GM13977 (cell line): Measurements from ENCODE around the gene WNT11.

Experiments
- DNase-seq: peaks from one replicate; pipeline ENCODE4 v3.0.0; 2012; ENCODE audit warnings: low spot score
- CTCF ChIP-seq: IDR thresholded peaks from 2 replicates; pipeline ENCODE4 v1.5.1; 2012; ENCODE audit warnings: mild to moderate bottlenecking, control low read depth; ENCODE audit not compliant: insufficient read depth; ENCODE audit errors: extremely low read depth, missing control alignments
- in situ Hi-C: fragments of 300-500 bp; cut with MboI; formaldehyde crosslinking; loops from one replicate; pipeline ENCODE4 v1.12.0; 2022; ENCODE audit warnings: low sequenced_read_pairs, low pct_unique_long_range_greater_than_20kb, mixed read lengths, inconsistent platforms; ENCODE audit not compliant: unreplicated experiment

WNT11 gene

GRCh38 chr11:76214968-76215548 is 8.8 kb upstream of the WNT11 start:
- no peak for DNase-seq
- in situ Hi-C loops, result loop anchor here (10.0 to 25.0 kb wide), 2 partner anchors 100 to 447 kb away; partner anchors contain the start of gene LRRC32
- no peak for TF ChIP-seq CTCF

- DNase-seq, result no peak
- in situ Hi-C loops, result loop anchor here (10.0 to 25.0 kb wide), 2 partner anchors 101 to 448 kb away; partner anchors contain the start of gene LRRC32
- no peak for TF ChIP-seq CTCF
Measured at GRCh38 chr11:76214186-76214585, 7.9 kb upstream of the WNT11 start.

GRCh38 chr11:76212086-76213035 is 6.1 kb upstream of the WNT11 start:
- TF ChIP-seq CTCF, result no peak
- in situ Hi-C loops, result loop anchor here (10.0 to 25.0 kb wide), 2 partner anchors 102 to 450 kb away; partner anchors contain the start of gene LRRC32
- DNase-seq, result no peak

GRCh38 chr11:76210931-76211851 is 4.9 kb upstream of the WNT11 start:
- in situ Hi-C loops, result loop anchor here (10.0 to 25.0 kb wide), 2 partner anchors 104 to 451 kb away; partner anchors contain the start of gene LRRC32
- TF ChIP-seq CTCF, result no peak
- DNase-seq, result no peak

GRCh38 chr11:76209973-76210930 is 4.0 kb upstream of the WNT11 start:
- in situ Hi-C loops, result loop anchor here (10.0 to 25.0 kb wide), 2 partner anchors 105 to 452 kb away; partner anchors contain the start of gene LRRC32
- no peak for TF ChIP-seq CTCF
- no peak for DNase-seq
